GM18909 (cell line): ENCODE measurements around the gene CD38.

Experiments used
- ATAC-seq: cut with Tn5 transposase; IDR thresholded peaks from one replicate; pipeline ENCODE4 v1.9.1; 2021; ENCODE audit warnings: mild to moderate bottlenecking; ENCODE audit not compliant: unreplicated experiment, poor library complexity

CD38 gene

DNA sequence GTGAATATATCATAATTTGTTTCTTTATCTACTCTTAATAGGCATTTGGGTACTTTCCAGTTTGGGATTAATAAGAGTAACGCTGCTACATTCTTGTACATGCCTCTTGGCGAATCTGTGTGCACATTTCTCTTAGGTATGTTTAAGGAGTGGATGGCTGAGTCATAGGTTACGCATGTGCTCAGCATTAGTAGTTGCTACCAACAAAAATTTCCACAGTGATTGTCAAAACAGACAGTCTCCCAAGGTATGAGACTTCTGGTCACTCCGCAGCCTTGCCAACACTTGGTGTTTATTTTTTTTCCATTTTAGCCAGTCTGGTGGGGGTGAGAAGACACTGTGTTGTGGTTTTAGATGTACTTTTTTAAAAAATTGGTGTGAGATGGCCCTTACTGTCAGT is 115.8 kb downstream of the CD38 start:
- ATAC-seq = no peak

DNA sequence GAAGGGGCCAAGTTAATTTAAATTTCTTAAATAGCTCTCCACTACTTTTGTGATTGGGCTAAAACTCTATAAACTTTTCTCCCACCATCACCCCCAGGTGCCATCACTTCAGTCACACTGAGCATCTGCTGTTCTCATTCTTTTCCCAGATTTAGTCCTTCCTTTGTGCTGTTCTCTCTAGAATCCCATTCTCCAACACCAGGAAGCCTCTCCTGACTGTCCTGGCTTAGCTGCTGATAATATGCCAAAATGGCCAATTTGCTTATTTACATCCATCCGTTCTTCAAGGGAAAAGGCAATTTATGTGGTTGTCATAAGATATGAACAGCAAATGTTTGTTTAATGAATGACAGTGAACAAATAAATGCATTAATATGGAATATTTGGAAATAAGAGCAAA is 116.3 kb downstream of the CD38 start:
- no peak for ATAC-seq

DNA sequence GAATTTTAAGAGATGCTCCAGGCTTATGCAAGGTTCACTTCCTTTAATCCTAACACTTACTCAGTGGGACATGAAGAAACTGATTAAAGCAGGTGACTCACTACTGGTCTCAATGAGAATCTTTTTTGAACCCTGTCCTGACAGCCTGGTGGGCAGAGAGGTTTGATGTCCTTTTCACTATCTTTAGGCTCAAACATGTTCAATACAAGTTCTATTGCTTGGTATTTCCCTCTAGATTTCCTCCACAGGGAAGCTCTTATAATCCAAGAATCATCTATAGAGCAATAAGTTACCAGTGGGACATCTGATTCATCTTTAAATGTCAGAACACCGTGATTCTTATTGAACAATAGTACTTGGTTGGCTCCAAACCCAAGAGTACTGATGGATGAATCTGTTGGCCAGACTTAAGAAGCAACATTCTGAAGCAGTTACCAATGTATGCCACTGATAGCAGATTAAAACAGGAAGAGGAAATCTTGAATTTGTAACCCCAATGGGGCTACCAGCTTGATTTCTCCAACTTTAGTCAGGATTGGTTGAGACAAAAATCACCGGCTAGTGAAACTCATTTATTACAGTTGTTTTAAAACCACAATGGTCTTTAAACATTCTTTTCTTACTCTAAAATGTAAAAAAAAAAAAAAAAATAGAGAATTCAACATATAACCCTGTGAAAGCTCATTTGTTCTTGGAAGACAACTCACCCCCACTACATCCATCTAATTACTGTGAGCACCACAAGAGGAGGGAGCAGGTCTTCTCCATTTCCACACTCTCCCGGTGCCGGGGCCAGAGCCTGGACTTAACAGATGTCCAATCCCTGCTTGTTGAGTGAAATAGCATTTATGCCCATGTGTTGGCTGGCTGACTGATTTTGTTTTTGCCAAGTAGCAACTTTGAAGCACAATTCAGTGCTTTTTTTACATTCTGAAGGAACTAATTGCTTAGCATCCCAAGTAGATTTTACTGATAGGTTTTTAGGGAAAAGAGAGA is 117.1 kb downstream of the CD38 start:
- ATAC-seq = no peak

DNA sequence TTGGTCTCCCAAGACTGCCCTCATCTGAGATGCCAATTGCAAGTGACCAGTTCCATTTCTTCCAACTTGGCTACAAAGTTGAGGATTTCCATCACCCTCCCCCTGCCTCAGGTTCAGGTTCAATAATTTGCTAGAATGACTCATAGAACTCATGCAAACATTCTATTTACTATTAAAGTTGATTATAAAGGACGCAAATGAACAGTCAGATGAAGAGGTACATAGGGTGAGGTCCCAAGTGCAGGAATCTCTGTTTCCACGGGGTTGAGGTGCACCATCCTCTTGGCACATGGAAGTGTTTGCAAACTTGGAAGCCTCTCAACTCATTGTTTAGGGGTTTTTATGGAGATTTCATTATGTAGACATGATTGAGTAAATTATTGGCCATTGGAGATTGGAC is 119.4 kb downstream of the CD38 start:
- ATAC-seq = no peak

DNA sequence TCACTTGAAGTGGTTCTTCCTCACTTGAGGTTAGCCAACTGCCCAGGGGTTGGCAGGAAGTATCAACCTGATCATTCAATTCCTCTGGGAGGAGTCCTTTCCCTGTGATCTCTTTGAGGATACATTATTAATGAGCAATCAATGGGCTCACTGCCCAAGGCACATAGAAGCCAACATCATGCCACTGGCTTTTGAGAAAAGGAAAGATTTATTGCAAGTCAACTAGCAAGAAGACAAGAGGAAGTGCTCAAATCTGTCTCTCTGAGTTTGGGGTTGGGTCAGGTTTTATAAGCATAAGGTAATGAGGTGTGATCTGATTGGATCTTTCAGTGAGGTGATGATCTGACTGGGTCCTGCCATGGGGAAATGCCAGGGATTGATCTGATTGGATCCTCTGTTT is 120.8 kb downstream of the CD38 start:
- no peak for ATAC-seq

DNA sequence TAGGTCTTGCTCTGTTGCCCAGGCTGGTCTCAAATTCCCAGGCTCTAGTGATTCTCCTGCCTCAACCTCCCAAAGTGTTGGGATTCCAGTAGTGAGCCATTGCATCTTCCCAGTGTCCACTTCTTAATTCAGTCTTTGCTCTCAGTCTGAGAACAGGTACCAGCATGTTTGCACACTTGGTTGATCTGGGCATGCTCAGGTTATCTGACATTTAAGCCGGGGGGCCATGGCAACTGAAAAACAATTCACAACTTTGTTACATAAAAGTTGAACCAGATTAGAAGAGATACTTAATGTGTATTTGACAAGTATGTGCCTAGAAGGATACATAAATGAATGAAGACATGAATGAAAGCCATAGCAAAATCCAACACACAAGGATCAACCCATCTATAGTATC is 121.4 kb downstream of the CD38 start:
- no peak for ATAC-seq

DNA sequence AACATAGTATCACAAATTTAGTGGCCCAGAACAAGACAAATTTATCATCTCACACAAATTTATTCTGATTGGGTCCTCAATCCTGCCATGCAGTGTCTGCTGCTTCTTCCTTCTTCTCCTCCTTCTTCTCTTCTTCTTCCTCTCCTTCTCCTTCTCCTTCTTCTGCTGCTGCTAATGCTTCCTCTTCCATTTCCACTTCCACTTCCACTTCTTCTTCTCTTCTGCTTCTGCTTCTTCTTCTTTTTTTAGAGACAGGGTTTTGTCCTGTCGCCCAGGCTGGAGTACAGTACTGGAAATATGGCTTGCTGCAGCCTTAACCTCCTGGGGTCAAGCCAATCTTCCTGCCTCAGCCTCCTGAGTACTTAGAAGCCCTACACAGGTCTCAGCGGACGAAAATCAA is 122.9 kb downstream of the CD38 start:
- ATAC-seq = no peak

DNA sequence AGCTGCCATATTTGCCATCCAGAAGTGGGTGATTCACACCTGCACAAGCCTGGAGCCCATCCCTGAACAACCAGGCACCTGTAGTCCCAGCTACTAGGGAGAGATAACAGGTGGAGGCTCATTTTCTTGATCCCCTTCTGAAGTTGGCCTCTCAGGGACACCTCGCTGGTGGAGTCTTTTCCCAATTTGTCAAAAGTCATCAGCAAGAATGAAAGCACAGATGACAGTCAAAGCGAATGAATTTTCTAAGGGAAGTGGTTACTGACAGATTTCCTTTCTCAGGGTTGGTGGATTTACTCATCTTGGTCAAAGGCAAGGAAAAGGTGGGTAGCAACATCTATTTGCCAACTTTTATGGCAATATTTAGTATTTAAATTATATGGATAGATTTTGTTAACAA is 123.9 kb downstream of the CD38 start:
- ATAC-seq = no peak

DNA sequence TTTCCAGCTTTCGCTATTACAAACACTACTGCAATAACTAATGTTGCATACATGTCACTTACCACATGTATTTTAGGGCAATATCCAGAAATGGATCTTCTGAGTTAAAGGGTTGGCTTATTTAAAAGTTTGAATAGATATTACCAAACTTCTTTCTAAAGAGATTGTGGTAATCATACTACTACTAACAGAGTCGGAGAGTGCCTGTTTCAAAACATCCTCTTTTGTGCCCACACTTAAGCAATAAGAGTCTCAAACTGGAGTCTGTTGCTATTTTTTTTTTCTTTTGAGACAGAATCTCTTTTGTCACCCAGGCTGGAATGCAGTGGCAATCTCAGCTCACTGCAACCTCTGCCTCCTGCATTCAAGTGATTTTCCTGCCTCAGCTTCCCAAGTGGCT is 124.6 kb downstream of the CD38 start:
- no peak for ATAC-seq
